Measurements from ENCODE around the gene SMARCA2. TPM values are rescaled to one million over a fixed set of nuclear protein-coding genes. Genes with fewer than 3 reads are reported as not detected.

The SMARCA2 gene
- total RNA-seq, 6 experiments from 2014 or later, result 73.2 to 113 (median 96.6) TPM

DNA sequence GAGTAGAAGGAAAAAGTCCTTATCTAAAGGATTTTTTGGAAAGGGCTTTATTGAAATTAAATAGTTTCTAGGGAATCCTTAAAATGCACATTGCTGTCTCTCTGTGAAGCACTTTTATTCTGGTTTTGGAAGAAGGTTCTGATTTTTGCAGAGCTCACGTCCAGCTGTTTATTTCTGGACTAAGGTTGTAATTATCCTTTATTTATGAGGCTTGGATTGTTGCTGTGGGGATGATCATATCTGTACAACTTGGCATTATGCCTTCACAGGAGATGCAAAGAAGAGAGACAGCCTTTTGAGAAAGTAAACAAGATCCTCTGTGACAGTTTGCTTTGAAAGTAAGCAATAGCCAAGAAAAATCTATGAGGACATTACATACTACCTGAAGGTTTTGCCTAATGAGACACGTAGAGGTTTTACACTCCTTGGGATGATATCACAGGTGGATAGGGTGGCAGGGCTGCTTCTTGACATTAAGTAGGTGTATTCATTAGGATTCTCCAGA is 14.6 kb downstream of the SMARCA2 start:
- TF ChIP-seq, protein P1, sequence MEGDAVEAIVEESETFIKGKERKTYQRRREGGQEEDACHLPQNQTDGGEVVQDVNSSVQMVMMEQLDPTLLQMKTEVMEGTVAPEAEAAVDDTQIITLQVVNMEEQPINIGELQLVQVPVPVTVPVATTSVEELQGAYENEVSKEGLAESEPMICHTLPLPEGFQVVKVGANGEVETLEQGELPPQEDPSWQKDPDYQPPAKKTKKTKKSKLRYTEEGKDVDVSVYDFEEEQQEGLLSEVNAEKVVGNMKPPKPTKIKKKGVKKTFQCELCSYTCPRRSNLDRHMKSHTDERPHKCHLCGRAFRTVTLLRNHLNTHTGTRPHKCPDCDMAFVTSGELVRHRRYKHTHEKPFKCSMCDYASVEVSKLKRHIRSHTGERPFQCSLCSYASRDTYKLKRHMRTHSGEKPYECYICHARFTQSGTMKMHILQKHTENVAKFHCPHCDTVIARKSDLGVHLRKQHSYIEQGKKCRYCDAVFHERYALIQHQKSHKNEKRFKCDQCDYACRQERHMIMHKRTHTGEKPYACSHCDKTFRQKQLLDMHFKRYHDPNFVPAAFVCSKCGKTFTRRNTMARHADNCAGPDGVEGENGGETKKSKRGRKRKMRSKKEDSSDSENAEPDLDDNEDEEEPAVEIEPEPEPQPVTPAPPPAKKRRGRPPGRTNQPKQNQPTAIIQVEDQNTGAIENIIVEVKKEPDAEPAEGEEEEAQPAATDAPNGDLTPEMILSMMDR (IDR thresholded peaks at IDR 0.05), result no peak
- H3K9me3 Mint-ChIP-seq, result no peaks in the 10 kb centered on the region
- DNase-seq, result no peak
- H3K27me3 Mint-ChIP-seq (ENCODE audit: insufficient read depth), result no peaks in the 10 kb centered on the region; the same call in 1 of the 2 replicates
- H3K4me1 Mint-ChIP-seq (ENCODE audit: low read depth), result peaks cover 75% of the 10 kb centered on the region
- H3K27ac Mint-ChIP-seq, result 0 out of 2 replicates have a peak overlapping the region, but pooled peaks have one; percentile 5
- H3K36me3 Mint-ChIP-seq (ENCODE audit: low read depth), result peaks cover 52% of the 10 kb centered on the region
- no peak overlapping the region for H3K4me3 Mint-ChIP-seq

DNA sequence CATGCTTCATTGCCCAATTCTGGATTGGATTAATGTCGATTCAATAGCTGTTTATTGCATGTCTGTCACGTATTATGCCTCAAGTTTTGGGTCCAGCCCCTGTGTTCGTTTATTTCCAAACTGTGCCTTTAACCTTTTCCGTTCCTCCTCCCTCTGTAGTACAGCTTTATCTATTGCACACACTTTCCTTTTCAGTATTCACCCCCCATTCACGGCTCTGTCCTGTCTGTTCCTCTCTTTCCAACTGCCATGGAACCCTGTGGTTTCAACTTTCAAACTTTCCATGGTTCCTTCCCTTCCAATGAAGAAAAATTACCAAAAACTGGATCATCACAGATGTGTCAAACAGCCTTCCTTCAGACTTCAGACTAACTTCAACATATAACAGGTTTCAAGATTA is 17.1 kb downstream of the SMARCA2 start:
- no peaks in the 10 kb centered on the region; the same call in 1 of the 2 replicates for H3K27me3 Mint-ChIP-seq (ENCODE audit: insufficient read depth)
- no peak for DNase-seq
- TF ChIP-seq, protein P1 (IDR thresholded peaks at IDR 0.05), result no peak
- peaks cover 45% of the 10 kb centered on the region for H3K36me3 Mint-ChIP-seq (ENCODE audit: low read depth)
- peak overlapping the region; percentile 51 for H3K27ac Mint-ChIP-seq
- H3K4me3 Mint-ChIP-seq, result no peak overlapping the region; the same call in 1 of the 2 replicates
- peaks cover 65% of the 10 kb centered on the region for H3K4me1 Mint-ChIP-seq (ENCODE audit: low read depth)
- no peaks in the 10 kb centered on the region for H3K9me3 Mint-ChIP-seq

DNA sequence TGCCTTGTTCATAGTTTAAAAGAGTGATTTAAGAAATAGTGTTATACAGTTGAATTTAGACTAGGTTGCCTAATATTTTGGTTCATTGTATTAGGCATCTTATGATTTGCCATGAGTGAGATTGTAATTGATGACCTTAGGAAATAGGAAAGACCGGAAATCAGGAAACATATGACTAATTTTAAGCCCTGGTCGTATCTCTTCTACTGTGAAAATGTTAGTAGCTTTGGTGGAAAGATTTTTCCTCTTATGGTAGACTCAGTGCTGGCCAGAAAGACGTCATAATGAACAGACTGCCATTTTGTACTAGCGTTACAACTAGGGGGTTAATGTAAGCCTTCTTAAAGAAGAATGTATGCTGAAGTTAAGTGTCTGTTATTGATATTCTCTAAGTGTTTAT is 21.7 kb downstream of the SMARCA2 start:
- Mint-ChIP-seq H3K27me3 (ENCODE audit: insufficient read depth) (no peaks in the 10 kb centered on the region; the same call in 1 of the 2 replicates), H3K9me3 (no peaks in the 10 kb centered on the region), H3K27ac (peak overlapping the region; percentile 30; the same call in 1 of the 2 replicates), H3K4me1 (ENCODE audit: low read depth) (peaks cover 38% of the 10 kb centered on the region), H3K4me3 (peak overlapping the region; percentile 41; the same call in 1 of the 2 replicates), H3K36me3 (ENCODE audit: low read depth) (peaks cover 51% of the 10 kb centered on the region)
- DNase-seq, result no peak
- TF ChIP-seq, protein P1 (IDR thresholded peaks at IDR 0.05), result no peak

DNA sequence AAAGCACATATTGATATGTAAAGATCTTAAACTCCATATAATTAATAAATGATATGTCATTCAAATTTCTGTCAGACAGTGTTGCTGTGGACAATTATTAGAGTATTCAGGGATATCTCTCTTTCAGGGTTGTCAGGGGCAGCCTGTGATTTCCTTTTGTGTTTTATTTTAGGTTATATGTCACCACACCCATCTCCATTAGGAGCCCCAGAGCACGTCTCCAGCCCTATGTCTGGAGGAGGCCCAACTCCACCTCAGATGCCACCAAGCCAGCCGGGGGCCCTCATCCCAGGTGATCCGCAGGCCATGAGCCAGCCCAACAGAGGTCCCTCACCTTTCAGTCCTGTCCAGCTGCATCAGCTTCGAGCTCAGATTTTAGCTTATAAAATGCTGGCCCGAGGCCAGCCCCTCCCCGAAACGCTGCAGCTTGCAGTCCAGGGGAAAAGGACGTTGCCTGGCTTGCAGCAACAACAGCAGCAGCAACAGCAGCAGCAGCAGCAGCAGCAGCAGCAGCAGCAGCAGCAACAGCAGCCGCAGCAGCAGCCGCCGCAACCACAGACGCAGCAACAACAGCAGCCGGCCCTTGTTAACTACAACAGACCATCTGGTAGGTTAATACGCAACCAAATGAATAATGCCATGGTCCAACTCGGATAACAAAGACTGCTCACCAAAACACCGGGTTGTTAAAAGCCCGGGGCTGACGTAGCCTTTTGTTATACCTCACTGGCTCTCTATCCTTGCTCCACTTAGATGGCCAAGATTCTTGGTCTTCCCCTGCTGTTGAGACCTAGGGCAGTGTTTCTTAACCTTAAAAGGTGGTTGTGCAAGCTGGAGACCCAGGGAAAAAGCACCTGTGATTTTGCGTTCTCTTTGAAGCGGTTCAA is 24.4 kb downstream of the SMARCA2 start:
- Mint-ChIP-seq H3K4me3 (no peak overlapping the region), H3K9me3 (no peaks in the 10 kb centered on the region), H3K4me1 (ENCODE audit: low read depth) (peaks cover 36% of the 10 kb centered on the region), H3K36me3 (ENCODE audit: low read depth) (peaks cover 47% of the 10 kb centered on the region), H3K27me3 (ENCODE audit: insufficient read depth) (no peaks in the 10 kb centered on the region), H3K27ac (no peak overlapping the region)
- TF ChIP-seq, protein P1 (IDR thresholded peaks at IDR 0.05), result no peak
- DNase-seq, result no peak

DNA sequence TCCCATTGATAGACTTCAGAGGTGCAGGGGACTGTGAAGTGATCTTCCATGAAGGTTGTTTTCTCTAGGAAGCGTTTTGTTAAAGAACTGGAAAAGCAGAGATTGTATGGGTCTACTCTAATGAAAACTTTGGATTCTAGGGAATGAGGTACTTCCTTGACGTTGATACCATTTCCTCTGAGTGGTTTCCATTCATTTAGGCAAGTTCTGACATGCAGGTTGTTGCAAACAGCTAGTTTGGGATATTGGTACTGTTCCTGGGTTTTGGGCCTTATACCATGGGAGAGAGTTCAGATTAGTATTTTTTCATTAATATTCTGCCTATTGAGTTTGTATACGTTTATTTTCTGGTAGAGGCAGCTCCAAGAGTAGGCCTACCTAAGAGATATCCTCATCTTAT is 25.7 kb downstream of the SMARCA2 start:
- Mint-ChIP-seq H3K4me3 (no peak overlapping the region), H3K27me3 (ENCODE audit: insufficient read depth) (no peaks in the 10 kb centered on the region), H3K36me3 (ENCODE audit: low read depth) (peaks cover 44% of the 10 kb centered on the region), H3K4me1 (ENCODE audit: low read depth) (peaks cover 36% of the 10 kb centered on the region), H3K27ac (no peak overlapping the region), H3K9me3 (no peaks in the 10 kb centered on the region)
- TF ChIP-seq, protein P1 (IDR thresholded peaks at IDR 0.05), result no peak
- DNase-seq, result no peak

All from HFFc6 (cell line).